K562 (cell line): Measurements from ENCODE around the gene OVOL3. TPM values are rescaled to one million over a fixed set of nuclear protein-coding genes. Genes with fewer than 3 reads are reported as not detected.
A peak's percentile ranks its signal among the peaks of the same experiment; 100 is the strongest.

Experiments used
- ARID2 ChIP-seq: fragments of 450-650 bp; IDR thresholded peaks from 2 replicates; pipeline ENCODE4 v1.6.1; 2017; ENCODE audit warnings: antibody characterized with exemption, mild to moderate bottlenecking
- BHLHE40 ChIP-seq: IDR thresholded peaks from 2 replicates; pipeline ENCODE4 v1.6.1; 2011; ENCODE audit warnings: low read length, improper control_type of control experiment
- CSDE1 ChIP-seq, 2 experiments: fragments of 450-650 bp; IDR thresholded peaks; 2 replicates each; pipeline ENCODE4 v1.6.1; 2016; ENCODE audit warnings: mild to moderate bottlenecking in 1 of 2
- DACH1 ChIP-seq: fragments of 450-650 bp; IDR thresholded peaks from 2 replicates; pipeline ENCODE4 v1.6.1; 2018; ENCODE audit not compliant: partially characterized antibody
- FOXA1 ChIP-seq: fragments of 450-650 bp; IDR thresholded peaks from 2 replicates; pipeline ENCODE4 v1.6.1; 2016; ENCODE audit warnings: mild to moderate bottlenecking, borderline replicate concordance
- HIVEP1 ChIP-seq: fragments of 250-450 bp; sonication (Bioruptor Pico); IDR thresholded peaks from 2 replicates; pipeline ENCODE4 v1.4.0; 2020; ENCODE audit warnings: mild to moderate bottlenecking
- PURB ChIP-seq: sonication (generic); formaldehyde crosslinking; IDR thresholded peaks from 2 replicates; pipeline ENCODE4 v1.9.0; 2021; ENCODE audit warnings: low read depth, mild to moderate bottlenecking, missing genetic modification reagents
- TEAD1 ChIP-seq, 2 experiments: fragments of 450-650 bp in 1 of 2; sonication (generic) in 1 of 2; formaldehyde crosslinking; IDR thresholded peaks; 2 replicates each; pipeline versions ENCODE4 v1.4.0 to v1.8.0; 2020 to 2022; ENCODE audit warnings: mild to moderate bottlenecking in 2 of 2, missing genetic modification reagents in 1 of 2
- XRCC3 ChIP-seq: fragments of 450-650 bp; IDR thresholded peaks from 2 replicates; pipeline ENCODE4 v1.6.1; 2017; ENCODE audit warnings: mild to moderate bottlenecking, moderate library complexity
- ZBTB1 ChIP-seq: sonication (generic); formaldehyde crosslinking; IDR thresholded peaks from 2 replicates; pipeline ENCODE4 v1.8.1; 2023; ENCODE audit warnings: missing genetic modification reagents, low read depth, mild to moderate bottlenecking, borderline replicate concordance
- ZNF232 ChIP-seq: sonication (generic); formaldehyde crosslinking; IDR thresholded peaks from 2 replicates; pipeline ENCODE4 v1.8.0; 2022; ENCODE audit warnings: mild to moderate bottlenecking, missing genetic modification reagents
- ZNF263 ChIP-seq: sonication (generic); formaldehyde crosslinking; IDR thresholded peaks from 2 replicates; pipeline ENCODE4 v1.8.0; 2022; ENCODE audit warnings: mild to moderate bottlenecking, missing genetic modification reagents, borderline replicate concordance
- ZNF584 ChIP-seq: fragments of 200-800 bp; sonication (Bioruptor generic); IDR thresholded peaks from 2 replicates; pipeline ENCODE4 v1.6.1; 2016; ENCODE audit warnings: low read depth, mild to moderate bottlenecking, missing genetic modification characterization, missing compliant biosample characterization
- ZSCAN29 ChIP-seq: fragments of 450-650 bp; IDR thresholded peaks from 2 replicates; pipeline ENCODE4 v1.6.1; 2017
- polyA plus RNA-seq, 8 experiments: library from polyadenylated mRNA; depleted of rRNA in 4 of 8; stranded (reverse) in 5 of 8; unstranded in 3 of 8; fragments of >200 nt; fragmentation: Nextera tagmentation in 2 of 8; fragmentation: Illumina TruSeq in 1 of 8; extraction: Ambion mirVana in 2 of 8; extraction: Trizol in 1 of 8; gene quantifications; 2 replicates each; pipeline versions ENCODE4 v1.2.1 to v1.2.3, GENCODE V29; 2011 to 2014; ENCODE audit warnings: inconsistent platforms in 1 of 8, missing spikeins in 1 of 8
- total RNA-seq, 7 experiments: library from RNA; depleted of rRNA in 6 of 7; stranded (reverse); fragments of >200 nt in 6 of 7; fragmentation: Illumina TruSeq in 2 of 7; extraction: Trizol in 2 of 7; gene quantifications; 2 replicates each; pipeline versions ENCODE4 v1.2.1 to v1.2.3, GENCODE V29; 2011 to 2021; ENCODE audit warnings: low replicate concordance in 1 of 7
- TF ChIP-seq, protein P1 (sequence below): fragments of 150-350 bp; conservative IDR thresholded peaks from 2 replicates; pipeline ENCODE4 v1.6.1; 2014; ENCODE audit warnings: low read length
- TF ChIP-seq, protein P2 (sequence below): IDR thresholded peaks from 2 replicates; pipeline ENCODE4 v1.6.1; 2011; ENCODE audit not compliant: insufficient read length; ENCODE audit errors: extremely low read depth
- TF ChIP-seq, protein P3 (sequence below): fragments of 450-650 bp; formaldehyde crosslinking; IDR thresholded peaks from 2 replicates; pipeline ENCODE4 v1.4.0; 2020; ENCODE audit warnings: mild to moderate bottlenecking, moderate library complexity
- TF ChIP-seq, protein P4 (sequence below): fragments of 450-650 bp; conservative IDR thresholded peaks from 2 replicates; pipeline ENCODE4 v1.6.1; 2016; ENCODE audit warnings: missing genetic modification characterization, low read depth, mild to moderate bottlenecking, control low read depth, missing compliant biosample characterization
- TF ChIP-seq, protein P5 (sequence below): fragments of 250-450 bp; sonication (Bioruptor Pico); IDR thresholded peaks from 2 replicates; pipeline ENCODE4 v1.5.0; 2022; ENCODE audit warnings: mild to moderate bottlenecking

OVOL3 gene
- total and polyA plus RNA-seq, 9 of the 15 experiments (the other 6 are each of a cell fraction or from before 2014, with no cell fraction given) = not detected

DNA sequence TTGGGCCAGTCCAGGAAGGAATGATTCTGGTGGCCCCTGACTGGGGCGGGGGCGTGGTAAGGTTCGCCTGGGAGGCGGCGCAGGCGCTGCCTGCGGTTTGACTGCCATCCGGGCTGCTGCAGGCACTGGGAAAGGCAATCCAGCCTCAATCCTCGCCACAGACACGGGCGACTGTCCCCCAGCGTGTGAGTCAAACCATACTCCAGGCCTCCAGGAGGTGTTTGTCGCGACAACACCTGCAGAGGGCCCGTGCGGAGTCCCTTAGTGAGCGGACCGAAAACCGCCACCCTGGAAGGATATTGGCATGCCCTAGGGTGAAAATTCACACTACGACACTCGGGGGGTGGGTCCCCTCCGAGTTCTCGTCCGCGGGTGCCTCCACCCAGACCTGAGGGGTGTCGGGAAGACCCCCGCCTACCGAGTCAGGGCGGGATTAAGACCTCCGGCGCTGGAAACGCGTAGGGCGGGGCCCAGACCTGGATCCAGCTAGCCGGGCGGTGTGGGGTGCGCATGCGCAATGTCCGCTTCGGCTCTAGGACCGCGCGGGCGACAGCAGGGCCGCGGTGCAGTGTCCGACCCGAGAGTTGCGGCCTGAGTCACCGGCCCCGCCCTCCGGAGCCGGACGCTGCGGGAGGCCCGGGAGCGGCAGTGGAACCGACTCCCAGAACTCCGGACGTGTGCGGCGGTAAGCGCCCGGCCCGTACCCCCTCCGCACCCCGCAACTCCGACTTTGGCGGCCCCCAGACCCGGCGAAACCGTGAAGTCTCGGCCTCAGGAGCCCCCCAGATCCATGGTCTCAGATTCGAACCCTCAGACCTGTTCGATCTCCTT, 28.7 kb downstream of the OVOL3 start, which contains the start of gene CAPNS1 (continued):
- TF ChIP-seq, protein P1, sequence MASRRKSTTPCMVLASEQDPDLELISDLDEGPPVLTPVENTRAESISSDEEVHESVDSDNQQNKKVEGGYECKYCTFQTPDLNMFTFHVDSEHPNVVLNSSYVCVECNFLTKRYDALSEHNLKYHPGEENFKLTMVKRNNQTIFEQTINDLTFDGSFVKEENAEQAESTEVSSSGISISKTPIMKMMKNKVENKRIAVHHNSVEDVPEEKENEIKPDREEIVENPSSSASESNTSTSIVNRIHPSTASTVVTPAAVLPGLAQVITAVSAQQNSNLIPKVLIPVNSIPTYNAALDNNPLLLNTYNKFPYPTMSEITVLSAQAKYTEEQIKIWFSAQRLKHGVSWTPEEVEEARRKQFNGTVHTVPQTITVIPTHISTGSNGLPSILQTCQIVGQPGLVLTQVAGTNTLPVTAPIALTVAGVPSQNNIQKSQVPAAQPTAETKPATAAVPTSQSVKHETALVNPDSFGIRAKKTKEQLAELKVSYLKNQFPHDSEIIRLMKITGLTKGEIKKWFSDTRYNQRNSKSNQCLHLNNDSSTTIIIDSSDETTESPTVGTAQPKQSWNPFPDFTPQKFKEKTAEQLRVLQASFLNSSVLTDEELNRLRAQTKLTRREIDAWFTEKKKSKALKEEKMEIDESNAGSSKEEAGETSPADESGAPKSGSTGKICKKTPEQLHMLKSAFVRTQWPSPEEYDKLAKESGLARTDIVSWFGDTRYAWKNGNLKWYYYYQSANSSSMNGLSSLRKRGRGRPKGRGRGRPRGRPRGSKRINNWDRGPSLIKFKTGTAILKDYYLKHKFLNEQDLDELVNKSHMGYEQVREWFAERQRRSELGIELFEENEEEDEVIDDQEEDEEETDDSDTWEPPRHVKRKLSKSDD = 0 out of 2 replicates have a peak, but pooled peaks have one; percentile 26
- peak; percentile 78 for TF ChIP-seq ZBTB1 (CRISPR knock-in tag)
- TF ChIP-seq XRCC3 = no peak
- TF ChIP-seq ARID2 = no peak
- no peak for TF ChIP-seq PURB (CRISPR knock-in tag)
- TF ChIP-seq, protein P2, sequence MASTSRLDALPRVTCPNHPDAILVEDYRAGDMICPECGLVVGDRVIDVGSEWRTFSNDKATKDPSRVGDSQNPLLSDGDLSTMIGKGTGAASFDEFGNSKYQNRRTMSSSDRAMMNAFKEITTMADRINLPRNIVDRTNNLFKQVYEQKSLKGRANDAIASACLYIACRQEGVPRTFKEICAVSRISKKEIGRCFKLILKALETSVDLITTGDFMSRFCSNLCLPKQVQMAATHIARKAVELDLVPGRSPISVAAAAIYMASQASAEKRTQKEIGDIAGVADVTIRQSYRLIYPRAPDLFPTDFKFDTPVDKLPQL = no peak
- no peak for TF ChIP-seq FOXA1
- TF ChIP-seq ZNF232 (CRISPR knock-in tag) = no peak
- peak; percentile 74 for TF ChIP-seq BHLHE40
- TF ChIP-seq, protein P3, sequence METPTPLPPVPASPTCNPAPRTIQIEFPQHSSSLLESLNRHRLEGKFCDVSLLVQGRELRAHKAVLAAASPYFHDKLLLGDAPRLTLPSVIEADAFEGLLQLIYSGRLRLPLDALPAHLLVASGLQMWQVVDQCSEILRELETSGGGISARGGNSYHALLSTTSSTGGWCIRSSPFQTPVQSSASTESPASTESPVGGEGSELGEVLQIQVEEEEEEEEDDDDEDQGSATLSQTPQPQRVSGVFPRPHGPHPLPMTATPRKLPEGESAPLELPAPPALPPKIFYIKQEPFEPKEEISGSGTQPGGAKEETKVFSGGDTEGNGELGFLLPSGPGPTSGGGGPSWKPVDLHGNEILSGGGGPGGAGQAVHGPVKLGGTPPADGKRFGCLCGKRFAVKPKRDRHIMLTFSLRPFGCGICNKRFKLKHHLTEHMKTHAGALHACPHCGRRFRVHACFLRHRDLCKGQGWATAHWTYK = peak; percentile 80; the same call in 1 of the 2 replicates
- TF ChIP-seq, protein P4, sequence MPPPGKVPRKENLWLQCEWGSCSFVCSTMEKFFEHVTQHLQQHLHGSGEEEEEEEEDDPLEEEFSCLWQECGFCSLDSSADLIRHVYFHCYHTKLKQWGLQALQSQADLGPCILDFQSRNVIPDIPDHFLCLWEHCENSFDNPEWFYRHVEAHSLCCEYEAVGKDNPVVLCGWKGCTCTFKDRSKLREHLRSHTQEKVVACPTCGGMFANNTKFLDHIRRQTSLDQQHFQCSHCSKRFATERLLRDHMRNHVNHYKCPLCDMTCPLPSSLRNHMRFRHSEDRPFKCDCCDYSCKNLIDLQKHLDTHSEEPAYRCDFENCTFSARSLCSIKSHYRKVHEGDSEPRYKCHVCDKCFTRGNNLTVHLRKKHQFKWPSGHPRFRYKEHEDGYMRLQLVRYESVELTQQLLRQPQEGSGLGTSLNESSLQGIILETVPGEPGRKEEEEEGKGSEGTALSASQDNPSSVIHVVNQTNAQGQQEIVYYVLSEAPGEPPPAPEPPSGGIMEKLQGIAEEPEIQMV (tag) = no peak; the same call in 1 of the 2 replicates
- no peak for TF ChIP-seq DACH1
- TF ChIP-seq HIVEP1 (CRISPR knock-in tag) = no peak
- TF ChIP-seq TEAD1 (CRISPR knock-in tag; IDR thresholded peaks at IDR 0.05) = peak in 1 of 2 experiments; percentile 38; a peak in 2 of 4 replicates
- TF ChIP-seq, protein P5, sequence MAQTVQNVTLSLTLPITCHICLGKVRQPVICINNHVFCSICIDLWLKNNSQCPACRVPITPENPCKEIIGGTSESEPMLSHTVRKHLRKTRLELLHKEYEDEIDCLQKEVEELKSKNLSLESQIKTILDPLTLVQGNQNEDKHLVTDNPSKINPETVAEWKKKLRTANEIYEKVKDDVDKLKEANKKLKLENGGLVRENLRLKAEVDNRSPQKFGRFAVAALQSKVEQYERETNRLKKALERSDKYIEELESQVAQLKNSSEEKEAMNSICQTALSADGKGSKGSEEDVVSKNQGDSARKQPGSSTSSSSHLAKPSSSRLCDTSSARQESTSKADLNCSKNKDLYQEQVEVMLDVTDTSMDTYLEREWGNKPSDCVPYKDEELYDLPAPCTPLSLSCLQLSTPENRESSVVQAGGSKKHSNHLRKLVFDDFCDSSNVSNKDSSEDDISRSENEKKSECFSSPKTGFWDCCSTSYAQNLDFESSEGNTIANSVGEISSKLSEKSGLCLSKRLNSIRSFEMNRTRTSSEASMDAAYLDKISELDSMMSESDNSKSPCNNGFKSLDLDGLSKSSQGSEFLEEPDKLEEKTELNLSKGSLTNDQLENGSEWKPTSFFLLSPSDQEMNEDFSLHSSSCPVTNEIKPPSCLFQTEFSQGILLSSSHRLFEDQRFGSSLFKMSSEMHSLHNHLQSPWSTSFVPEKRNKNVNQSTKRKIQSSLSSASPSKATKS (CRISPR knock-in tag) = no peak
- TF ChIP-seq CSDE1 (IDR thresholded peaks at IDR 0.05) = no peak
- no peak for TF ChIP-seq ZNF263
- TF ChIP-seq ZSCAN29 = no peak
- TF ChIP-seq ZNF584 (CRISPR knock-in tag) = no peak
